Lower leg skin (tissue), 3 donors: Measurements from ENCODE around the gene GPR68.

Experiments used
- POLR2A ChIP-seq, 2 donors: fragments of 450-650 bp; IDR thresholded peaks; one replicate each; pipeline ENCODE4 v1.6.1; 2016 to 2017; ENCODE audit warnings: antibody characterized with exemption in 2 of 2, mild to moderate bottlenecking in 1 of 2, moderate library complexity in 1 of 2
- TF ChIP-seq, protein P1 (sequence below), 3 donors: fragments of 450-650 bp; IDR thresholded peaks; one replicate each; pipeline ENCODE4 v1.5.1; 2016; ENCODE audit warnings: antibody characterized with exemption in 3 of 3, mild to moderate bottlenecking in 3 of 3, moderate library complexity in 2 of 3

DNA sequence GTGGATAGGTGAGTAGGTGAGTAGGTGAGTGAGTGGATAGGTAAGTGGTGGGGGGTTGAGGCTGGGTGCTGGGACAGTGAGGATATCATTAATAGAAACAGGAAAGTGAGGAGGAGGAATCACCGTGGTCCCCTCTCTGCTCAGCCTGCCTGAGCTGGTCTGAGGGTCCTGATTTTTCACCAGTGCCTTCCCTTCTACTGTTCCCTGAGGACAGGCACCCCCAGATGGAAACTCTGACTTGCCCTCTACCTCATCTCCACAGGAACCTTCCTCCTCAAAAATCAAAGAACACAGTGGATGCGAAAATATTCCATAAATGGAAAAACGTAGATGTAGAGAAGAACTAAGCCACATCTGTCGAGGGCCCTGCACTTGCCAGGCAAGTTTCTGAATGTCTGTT lies 1.9 kb downstream of the GPR68 start:
- TF ChIP-seq, protein P1, sequence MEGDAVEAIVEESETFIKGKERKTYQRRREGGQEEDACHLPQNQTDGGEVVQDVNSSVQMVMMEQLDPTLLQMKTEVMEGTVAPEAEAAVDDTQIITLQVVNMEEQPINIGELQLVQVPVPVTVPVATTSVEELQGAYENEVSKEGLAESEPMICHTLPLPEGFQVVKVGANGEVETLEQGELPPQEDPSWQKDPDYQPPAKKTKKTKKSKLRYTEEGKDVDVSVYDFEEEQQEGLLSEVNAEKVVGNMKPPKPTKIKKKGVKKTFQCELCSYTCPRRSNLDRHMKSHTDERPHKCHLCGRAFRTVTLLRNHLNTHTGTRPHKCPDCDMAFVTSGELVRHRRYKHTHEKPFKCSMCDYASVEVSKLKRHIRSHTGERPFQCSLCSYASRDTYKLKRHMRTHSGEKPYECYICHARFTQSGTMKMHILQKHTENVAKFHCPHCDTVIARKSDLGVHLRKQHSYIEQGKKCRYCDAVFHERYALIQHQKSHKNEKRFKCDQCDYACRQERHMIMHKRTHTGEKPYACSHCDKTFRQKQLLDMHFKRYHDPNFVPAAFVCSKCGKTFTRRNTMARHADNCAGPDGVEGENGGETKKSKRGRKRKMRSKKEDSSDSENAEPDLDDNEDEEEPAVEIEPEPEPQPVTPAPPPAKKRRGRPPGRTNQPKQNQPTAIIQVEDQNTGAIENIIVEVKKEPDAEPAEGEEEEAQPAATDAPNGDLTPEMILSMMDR (IDR thresholded peaks at IDR 0.05): no peak
- no peak for TF ChIP-seq POLR2A (IDR thresholded peaks at IDR 0.05)
